HFFc6 (cell line): ENCODE data around the gene AMPD3. TPM values are rescaled to one million over a fixed set of nuclear protein-coding genes. Genes with fewer than 3 reads are reported as not detected.
"Not testable (repeated sequence)": the region's sequence is repeated elsewhere in the genome, so short reads cannot be mapped to it uniquely, and the experiment has no call there.

Experiments used
- DNase-seq: peaks from one replicate; pipeline ENCODE4 v3.0.0-alpha.2; 2018
- H3K27ac Mint-ChIP-seq: 2 replicates; pipeline ENCODE4 v1.8.0; 2020; ENCODE audit warnings: mild to moderate bottlenecking, mixed read lengths
- H3K27me3 Mint-ChIP-seq: 2 replicates; pipeline ENCODE4 v1.8.0; 2021; ENCODE audit warnings: mild to moderate bottlenecking, moderate library complexity, mixed read lengths; ENCODE audit not compliant: insufficient read depth
- H3K36me3 Mint-ChIP-seq: 2 replicates; pipeline ENCODE4 v1.8.0; 2021; ENCODE audit warnings: low read depth, mixed read lengths
- H3K4me1 Mint-ChIP-seq: 2 replicates; pipeline ENCODE4 v1.8.0; 2020; ENCODE audit warnings: low read depth, mixed read lengths
- H3K4me3 Mint-ChIP-seq: 2 replicates; pipeline ENCODE4 v1.8.0; 2020; ENCODE audit warnings: mild to moderate bottlenecking, moderate library complexity, mixed read lengths
- H3K9me3 Mint-ChIP-seq: 2 replicates; pipeline ENCODE4 v1.8.0; 2020; ENCODE audit warnings: mild to moderate bottlenecking, mixed read lengths
- CTCF ChIP-seq: fragments of 200-600 bp; sonication (generic); IDR thresholded peaks from 2 replicates; pipeline ENCODE4 v1.5.0; 2021; ENCODE audit warnings: antibody characterized with exemption, mild to moderate bottlenecking
- total RNA-seq, 6 experiments: library from RNA; stranded (reverse); fragmentation: NEBNext Ultra II Directional; extraction: Animal tissue kit (Norgen Biotek cat#: 25700); gene quantifications; 2 replicates in 1 of 6; 3 replicates in 5 of 6; pipeline ENCODE4 v1.2.3, GENCODE V29; 2021

The AMPD3 gene
- total RNA-seq, 6 experiments from 2014 or later, result 9.6 to 10.6 (median 10.0) TPM

DNA sequence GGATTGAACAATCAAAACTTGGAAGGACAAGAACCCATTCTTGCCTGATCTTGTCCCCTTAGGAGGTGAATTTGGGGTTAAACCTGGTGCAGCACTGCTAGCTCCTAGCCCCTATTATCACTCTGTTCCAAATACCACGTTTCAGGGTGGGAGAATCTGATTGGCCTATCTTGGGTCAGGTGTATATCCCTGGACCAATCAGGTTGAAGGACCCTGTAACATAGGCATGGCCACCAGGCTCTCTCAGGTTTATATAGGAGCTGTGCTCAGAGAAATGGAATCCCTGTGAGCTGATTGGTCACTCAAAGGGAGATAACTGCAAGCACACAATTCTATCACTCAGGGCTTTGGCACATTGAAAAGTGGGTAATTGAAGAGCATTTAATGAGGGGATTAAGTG is 26.6 kb upstream of the AMPD3 start:
- H3K36me3 Mint-ChIP-seq, result peaks cover 6% of the 10 kb centered on the region; the same call in 1 of the 2 replicates
- peaks cover 11% of the 10 kb centered on the region for H3K9me3 Mint-ChIP-seq
- H3K4me3 Mint-ChIP-seq, result no peak overlapping the region
- no peak for DNase-seq
- no peak overlapping the region for H3K27ac Mint-ChIP-seq
- no peak for TF ChIP-seq CTCF
- peaks cover 3% of the 10 kb centered on the region for H3K27me3 Mint-ChIP-seq
- H3K4me1 Mint-ChIP-seq, result peaks cover 7% of the 10 kb centered on the region

GRCh38 chr11:10429526-10429925 is 25.5 kb upstream of the AMPD3 start:
- no peak for DNase-seq
- H3K36me3 Mint-ChIP-seq, result peaks cover 4% of the 10 kb centered on the region; the same call in 1 of the 2 replicates
- H3K4me1 Mint-ChIP-seq, result peaks cover 7% of the 10 kb centered on the region
- TF ChIP-seq CTCF, result no peak
- H3K27me3 Mint-ChIP-seq, result peaks cover 3% of the 10 kb centered on the region
- H3K27ac Mint-ChIP-seq, result no peak overlapping the region
- H3K4me3 Mint-ChIP-seq, result no peak overlapping the region
- H3K9me3 Mint-ChIP-seq, result peaks cover 4% of the 10 kb centered on the region; the same call in 1 of the 2 replicates

DNA sequence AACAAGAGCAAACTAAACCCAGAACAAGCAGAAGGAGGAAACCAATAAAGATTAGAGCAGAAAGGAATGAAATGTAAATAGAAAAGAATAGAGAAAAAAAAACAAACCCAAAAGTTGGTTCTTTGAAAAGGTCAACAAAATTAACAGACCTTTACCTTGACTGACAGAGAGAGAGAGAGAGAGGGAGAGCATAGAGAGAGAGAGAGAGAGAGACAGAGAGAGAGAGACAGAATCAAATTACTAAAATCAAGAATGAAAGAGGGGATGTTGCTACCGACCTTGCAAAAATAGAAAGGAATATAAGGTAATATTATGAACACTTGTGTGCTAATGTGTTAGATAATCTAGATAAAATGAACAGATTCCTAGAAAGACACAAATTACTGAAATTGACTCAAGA is 22.6 kb upstream of the AMPD3 start:
- TF ChIP-seq CTCF, result no peak
- no peak for DNase-seq
- no peaks in the 10 kb centered on the region for H3K9me3 Mint-ChIP-seq
- H3K4me3 Mint-ChIP-seq, result no peak overlapping the region
- no peaks in the 10 kb centered on the region for H3K36me3 Mint-ChIP-seq
- H3K27ac Mint-ChIP-seq, result no peak overlapping the region
- H3K4me1 Mint-ChIP-seq, result no peaks in the 10 kb centered on the region
- peaks cover 3% of the 10 kb centered on the region for H3K27me3 Mint-ChIP-seq

DNA sequence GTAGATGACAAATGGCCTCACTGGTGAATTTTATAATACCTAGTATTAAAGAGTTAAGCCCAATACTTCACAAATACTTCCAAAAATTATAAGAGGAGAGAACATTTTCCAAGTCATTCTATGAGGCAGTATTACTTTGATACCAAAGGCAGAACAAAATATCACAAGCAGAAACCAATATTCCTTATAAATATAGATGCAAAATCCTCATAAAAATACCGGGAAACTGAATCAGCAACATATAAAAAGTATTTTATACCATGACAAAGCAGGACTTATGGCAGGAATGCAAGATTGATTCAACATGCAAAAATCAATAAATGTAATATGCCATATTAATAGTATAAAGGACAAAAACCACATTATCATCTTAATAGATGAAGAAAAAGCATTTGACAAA is 22.1 kb upstream of the AMPD3 start:
- Mint-ChIP-seq H3K9me3 (no peaks in the 10 kb centered on the region), H3K36me3 (no peaks in the 10 kb centered on the region), H3K27me3 (peaks cover 3% of the 10 kb centered on the region), H3K4me3 (no peak overlapping the region), H3K27ac (no peak overlapping the region), H3K4me1 (no peaks in the 10 kb centered on the region)
- no peak for TF ChIP-seq CTCF
- no peak for DNase-seq

- H3K27me3 Mint-ChIP-seq, result no peaks in the 10 kb centered on the region; the same call in none of the 2 replicates
- peaks cover 7% of the 10 kb centered on the region for H3K4me1 Mint-ChIP-seq
- H3K4me3 Mint-ChIP-seq, result no peak overlapping the region
- no peak overlapping the region for H3K27ac Mint-ChIP-seq
- no peak for DNase-seq
- H3K9me3 Mint-ChIP-seq, result no peaks in the 10 kb centered on the region
- no peak for TF ChIP-seq CTCF
- no peaks in the 10 kb centered on the region for H3K36me3 Mint-ChIP-seq
Measured at GRCh38 chr11:10436224-10436623, 18.8 kb upstream of the AMPD3 start.

DNA sequence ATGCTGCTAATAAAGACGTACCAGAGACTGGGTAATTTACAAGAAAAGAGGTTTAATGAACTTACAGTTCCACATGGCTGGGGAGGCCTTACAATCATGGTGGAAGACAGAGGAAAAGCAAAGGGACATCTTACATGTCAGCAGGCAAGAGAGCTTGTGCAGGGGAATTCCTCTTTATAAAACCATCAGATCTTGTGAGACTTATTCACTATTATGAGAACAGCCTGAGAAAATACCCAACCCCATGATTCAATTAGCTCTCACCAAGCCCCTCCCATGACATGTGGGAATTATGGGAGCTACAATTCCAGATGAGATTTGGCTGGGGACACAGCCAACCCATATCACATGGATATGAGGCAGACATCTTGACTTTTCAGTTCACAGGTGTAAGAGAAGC is 18.4 kb upstream of the AMPD3 start:
- not testable (repeated sequence) for DNase-seq, H3K36me3 Mint-ChIP-seq, H3K9me3 Mint-ChIP-seq, H3K27me3 Mint-ChIP-seq, H3K4me3 Mint-ChIP-seq, H3K27ac Mint-ChIP-seq
- peaks cover 12% of the 10 kb centered on the region for H3K4me1 Mint-ChIP-seq
